Measurements from ENCODE around the gene RGS21.

The RGS21 gene

DNA sequence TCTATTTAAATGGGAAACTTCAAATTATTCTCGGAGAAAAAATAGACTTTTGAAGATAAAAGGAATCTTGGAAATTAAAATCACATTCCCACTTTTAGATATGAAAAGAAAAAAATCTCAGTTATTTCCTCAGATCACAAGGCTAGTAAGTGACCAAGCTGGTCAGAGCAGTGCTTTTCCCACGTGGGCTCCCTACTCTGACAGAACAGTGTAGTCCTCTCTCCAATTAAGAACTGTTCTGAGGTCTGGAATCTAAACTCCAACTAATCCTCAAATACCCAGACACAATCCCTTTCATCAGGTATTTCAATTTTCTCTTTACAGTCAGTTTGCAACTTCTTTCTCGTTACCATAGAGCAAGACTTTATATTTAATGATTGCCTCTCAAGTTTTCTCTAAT, 50.6 kb downstream of the RGS21 start:
- H3K27ac ChIP-seq = no peak overlapping the region
- TF ChIP-seq, protein P1, sequence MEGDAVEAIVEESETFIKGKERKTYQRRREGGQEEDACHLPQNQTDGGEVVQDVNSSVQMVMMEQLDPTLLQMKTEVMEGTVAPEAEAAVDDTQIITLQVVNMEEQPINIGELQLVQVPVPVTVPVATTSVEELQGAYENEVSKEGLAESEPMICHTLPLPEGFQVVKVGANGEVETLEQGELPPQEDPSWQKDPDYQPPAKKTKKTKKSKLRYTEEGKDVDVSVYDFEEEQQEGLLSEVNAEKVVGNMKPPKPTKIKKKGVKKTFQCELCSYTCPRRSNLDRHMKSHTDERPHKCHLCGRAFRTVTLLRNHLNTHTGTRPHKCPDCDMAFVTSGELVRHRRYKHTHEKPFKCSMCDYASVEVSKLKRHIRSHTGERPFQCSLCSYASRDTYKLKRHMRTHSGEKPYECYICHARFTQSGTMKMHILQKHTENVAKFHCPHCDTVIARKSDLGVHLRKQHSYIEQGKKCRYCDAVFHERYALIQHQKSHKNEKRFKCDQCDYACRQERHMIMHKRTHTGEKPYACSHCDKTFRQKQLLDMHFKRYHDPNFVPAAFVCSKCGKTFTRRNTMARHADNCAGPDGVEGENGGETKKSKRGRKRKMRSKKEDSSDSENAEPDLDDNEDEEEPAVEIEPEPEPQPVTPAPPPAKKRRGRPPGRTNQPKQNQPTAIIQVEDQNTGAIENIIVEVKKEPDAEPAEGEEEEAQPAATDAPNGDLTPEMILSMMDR (conservative IDR thresholded peaks at IDR 0.05; ENCODE audit: low read depth) = no peak
- ChIA-PET POLR2A (ENCODE audit: low non-redundant PET) (no interaction called here), CTCF (interaction anchor here (0.6 kb wide), 1 partner anchor 149 kb away, joined by 4 read pairs; no protein-coding TSS in a partner anchor)
- DNase-seq (ENCODE audit: low spot score) = no peak

DNA sequence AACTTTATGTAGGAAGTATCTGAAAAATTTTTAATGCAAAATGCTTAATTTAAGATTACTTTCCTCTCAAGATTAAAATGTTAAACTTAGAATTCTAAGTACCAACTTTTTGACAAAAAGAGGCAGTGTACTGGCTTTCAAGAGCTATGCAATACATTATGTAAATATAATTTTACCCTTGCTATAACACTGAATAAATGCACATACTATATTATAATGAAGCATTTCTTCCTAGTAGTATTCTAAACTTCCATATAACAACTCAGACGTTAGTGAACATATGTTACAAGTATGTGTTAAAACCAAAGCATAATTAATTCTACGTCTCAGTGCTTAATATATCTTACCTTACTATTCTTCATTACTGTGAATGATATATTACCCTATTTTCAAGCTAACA, 58.5 kb downstream of the RGS21 start:
- DNase-seq (ENCODE audit: low spot score) = no peak
- ChIA-PET CTCF (no interaction called here), POLR2A (ENCODE audit: low non-redundant PET) (no interaction called here)
- no peak overlapping the region for H3K27ac ChIP-seq
- TF ChIP-seq, protein P1 (conservative IDR thresholded peaks at IDR 0.05; ENCODE audit: low read depth) = no peak

DNA sequence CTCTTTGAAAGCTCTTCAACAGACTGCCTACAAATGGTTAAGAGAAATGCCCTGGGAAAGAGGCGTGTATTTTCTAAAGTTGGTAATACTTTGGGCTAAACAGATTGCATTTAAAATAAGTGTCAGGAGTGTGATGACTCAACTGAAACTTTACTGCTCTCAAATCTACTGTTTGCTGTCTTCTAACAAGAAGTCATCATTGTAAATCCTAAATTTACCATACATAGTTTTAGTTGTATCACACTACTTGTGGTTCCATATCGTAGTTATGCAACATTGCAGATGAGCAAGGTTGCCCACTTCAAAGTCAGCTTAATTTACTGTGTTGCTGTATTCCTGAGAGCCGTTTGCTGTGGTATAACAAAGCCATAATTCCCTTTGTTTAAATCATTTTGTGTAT, 59.6 kb downstream of the RGS21 start:
- CTCF ChIA-PET = no interaction called here
- POLR2A ChIA-PET (ENCODE audit: low non-redundant PET) = no interaction called here
- no peak for DNase-seq (ENCODE audit: low spot score)
- H3K27ac ChIP-seq = no peak overlapping the region
- TF ChIP-seq, protein P1 (conservative IDR thresholded peaks at IDR 0.05; ENCODE audit: low read depth) = no peak

DNA sequence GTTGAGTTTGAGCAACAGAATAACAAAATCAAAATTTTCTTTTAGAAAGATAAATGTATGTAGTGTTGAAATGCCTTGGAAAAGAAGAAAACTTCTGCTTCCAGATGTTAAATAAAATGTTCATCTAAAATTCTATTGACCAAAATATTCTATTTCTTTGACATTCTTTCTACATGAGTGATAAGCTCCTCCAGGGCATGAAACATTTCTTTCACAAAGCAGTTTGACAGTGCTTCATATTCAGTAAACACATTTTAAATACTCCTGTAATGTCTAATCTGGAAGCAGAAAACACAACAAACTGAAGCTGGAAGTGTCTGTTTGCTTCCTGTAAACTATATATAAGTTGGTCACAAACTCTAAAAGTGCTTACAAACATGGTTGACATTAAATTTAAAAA, 61.5 kb downstream of the RGS21 start:
- ChIA-PET CTCF (interaction anchor here (0.6 kb wide), 2 partner anchors 57 to 85 kb away, joined by 3 to 4 read pairs; no protein-coding TSS in a partner anchor), POLR2A (ENCODE audit: low non-redundant PET) (no interaction called here)
- DNase-seq (ENCODE audit: low spot score) = no peak
- H3K27ac ChIP-seq = no peak overlapping the region
- TF ChIP-seq, protein P1 (conservative IDR thresholded peaks at IDR 0.05; ENCODE audit: low read depth) = no peak

DNA sequence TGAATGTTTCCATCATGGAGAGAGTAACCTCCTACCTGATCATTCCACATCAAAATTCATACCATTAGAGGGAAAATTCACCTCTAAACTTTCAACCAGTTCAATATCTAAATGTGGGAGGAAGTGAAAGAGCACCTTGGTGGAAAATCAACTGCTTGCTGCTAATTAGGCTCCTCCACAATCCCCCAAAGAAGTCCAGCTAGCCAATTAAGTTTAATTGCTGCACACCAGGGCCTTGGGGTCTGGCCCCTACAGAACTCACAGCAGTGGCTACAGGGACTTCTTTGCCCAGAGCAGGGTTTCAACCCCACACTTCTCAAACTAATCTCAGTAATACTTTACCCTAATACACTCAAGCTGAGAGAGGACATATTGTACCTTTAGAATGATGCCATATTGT, 62.1 kb downstream of the RGS21 start:
- ChIA-PET CTCF (interaction anchor here (0.6 kb wide), 1 partner anchor 58 kb away, joined by 3 read pairs; no protein-coding TSS in a partner anchor), POLR2A (ENCODE audit: low non-redundant PET) (no interaction called here)
- no peak for DNase-seq (ENCODE audit: low spot score)
- no peak overlapping the region for H3K27ac ChIP-seq
- TF ChIP-seq, protein P1 (conservative IDR thresholded peaks at IDR 0.05; ENCODE audit: low read depth) = no peak

DNA sequence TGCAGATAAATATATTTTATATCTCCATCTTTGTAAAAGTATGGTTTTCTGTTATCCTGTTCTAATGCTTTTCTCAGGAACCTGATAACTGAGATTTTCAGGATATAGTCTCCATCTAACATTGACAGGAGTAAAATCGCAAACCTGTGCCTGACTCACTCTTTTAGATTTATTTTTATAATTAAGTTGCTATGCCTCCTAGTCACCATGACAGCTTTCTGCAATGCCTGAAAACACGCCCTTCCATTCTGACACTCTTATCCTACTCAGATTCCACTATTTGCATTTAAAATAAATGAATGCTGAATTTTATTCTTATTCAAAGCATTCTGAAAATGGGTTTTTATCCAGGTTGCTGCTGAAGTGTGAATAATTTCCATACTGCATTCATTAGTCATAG, 62.8 kb downstream of the RGS21 start:
- ChIA-PET CTCF (no interaction called here), POLR2A (ENCODE audit: low non-redundant PET) (no interaction called here)
- TF ChIP-seq, protein P1 (conservative IDR thresholded peaks at IDR 0.05; ENCODE audit: low read depth) = no peak

DNA sequence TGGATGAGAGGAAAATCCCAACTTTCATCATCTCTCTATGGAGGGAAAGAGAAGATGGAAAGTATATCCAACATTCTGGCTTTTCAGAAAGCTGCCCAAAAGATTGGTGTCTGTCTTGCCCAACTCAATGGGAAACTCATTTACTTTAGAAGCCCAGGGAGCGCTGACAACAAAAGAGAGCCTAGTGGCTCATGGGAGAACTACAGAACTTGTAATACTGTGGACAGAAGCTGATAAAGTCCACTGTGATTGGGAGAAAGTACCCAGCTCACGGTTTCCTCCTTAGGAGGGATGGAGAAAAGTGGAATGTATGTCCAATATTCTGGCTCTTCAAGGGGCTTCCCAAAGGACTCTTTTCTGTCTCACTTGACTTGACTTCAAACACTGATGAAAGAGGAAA, 66.0 kb downstream of the RGS21 start:
- H3K27ac ChIP-seq = no peak overlapping the region
- DNase-seq (ENCODE audit: low spot score) = no peak
- CTCF ChIA-PET = no interaction called here
- POLR2A ChIA-PET (ENCODE audit: low non-redundant PET) = no interaction called here
- TF ChIP-seq, protein P1 (conservative IDR thresholded peaks at IDR 0.05; ENCODE audit: low read depth) = no peak

More for the DNA sequence above, 62.8 kb downstream of the RGS21 start:
- DNase-seq (ENCODE audit: low spot score) = no peak
- no peak overlapping the region for H3K27ac ChIP-seq

All from RWPE1 (cell line).